NB4 (cell line): Measurements from ENCODE around the gene ZMAT5.

Source experiments
- DNase-seq: peaks from one replicate; pipeline ENCODE4 v3.0.0; 2010; ENCODE audit warnings: low read depth
- H3K4me3 ChIP-seq: one replicate; pipeline ENCODE4 v1.5.1; 2011; ENCODE audit warnings: mild to moderate bottlenecking, low read depth, low read length, moderate library complexity
- MYC ChIP-seq: IDR thresholded peaks from 2 replicates; pipeline ENCODE4 v1.6.1; 2011; ENCODE audit warnings: low read depth, low read length
- POLR2A ChIP-seq: IDR thresholded peaks from 2 replicates; pipeline ENCODE4 v1.6.1; 2011; ENCODE audit warnings: mild to moderate bottlenecking; ENCODE audit not compliant: insufficient read length; ENCODE audit errors: extremely low read depth
- TF ChIP-seq, protein P1 (sequence below): IDR thresholded peaks from one replicate; pipeline ENCODE4 v1.5.1; 2012; ENCODE audit warnings: low read depth, low read length
- TF ChIP-seq, protein P2 (sequence below): IDR thresholded peaks from 2 replicates; pipeline ENCODE4 v1.6.1; 2011; ENCODE audit warnings: low read depth, low read length

The ZMAT5 gene

GRCh38 chr22:29693161-29693560 is 73.6 kb downstream of the ZMAT5 start:
- TF ChIP-seq MYC, result no peak
- TF ChIP-seq, protein P1, sequence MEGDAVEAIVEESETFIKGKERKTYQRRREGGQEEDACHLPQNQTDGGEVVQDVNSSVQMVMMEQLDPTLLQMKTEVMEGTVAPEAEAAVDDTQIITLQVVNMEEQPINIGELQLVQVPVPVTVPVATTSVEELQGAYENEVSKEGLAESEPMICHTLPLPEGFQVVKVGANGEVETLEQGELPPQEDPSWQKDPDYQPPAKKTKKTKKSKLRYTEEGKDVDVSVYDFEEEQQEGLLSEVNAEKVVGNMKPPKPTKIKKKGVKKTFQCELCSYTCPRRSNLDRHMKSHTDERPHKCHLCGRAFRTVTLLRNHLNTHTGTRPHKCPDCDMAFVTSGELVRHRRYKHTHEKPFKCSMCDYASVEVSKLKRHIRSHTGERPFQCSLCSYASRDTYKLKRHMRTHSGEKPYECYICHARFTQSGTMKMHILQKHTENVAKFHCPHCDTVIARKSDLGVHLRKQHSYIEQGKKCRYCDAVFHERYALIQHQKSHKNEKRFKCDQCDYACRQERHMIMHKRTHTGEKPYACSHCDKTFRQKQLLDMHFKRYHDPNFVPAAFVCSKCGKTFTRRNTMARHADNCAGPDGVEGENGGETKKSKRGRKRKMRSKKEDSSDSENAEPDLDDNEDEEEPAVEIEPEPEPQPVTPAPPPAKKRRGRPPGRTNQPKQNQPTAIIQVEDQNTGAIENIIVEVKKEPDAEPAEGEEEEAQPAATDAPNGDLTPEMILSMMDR, result no peak
- TF ChIP-seq POLR2A, result no peak
- no peak overlapping the region for H3K4me3 ChIP-seq
- DNase-seq, result no peak

GRCh38 chr22:29692327-29692640 is 74.5 kb downstream of the ZMAT5 start:
- DNase-seq, result no peak
- no peak overlapping the region for H3K4me3 ChIP-seq
- TF ChIP-seq, protein P2, sequence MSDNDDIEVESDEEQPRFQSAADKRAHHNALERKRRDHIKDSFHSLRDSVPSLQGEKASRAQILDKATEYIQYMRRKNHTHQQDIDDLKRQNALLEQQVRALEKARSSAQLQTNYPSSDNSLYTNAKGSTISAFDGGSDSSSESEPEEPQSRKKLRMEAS, result no peak
- TF ChIP-seq MYC, result no peak
- TF ChIP-seq, protein P1, result no peak
- no peak for TF ChIP-seq POLR2A

GRCh38 chr22:29691636-29692326 is 75.0 kb downstream of the ZMAT5 start:
- TF ChIP-seq POLR2A, result no peak
- TF ChIP-seq, protein P1, result no peak
- TF ChIP-seq, protein P2, result no peak
- no peak for TF ChIP-seq MYC
- no peak overlapping the region for H3K4me3 ChIP-seq
- no peak for DNase-seq

- H3K4me3 ChIP-seq, result no peak overlapping the region
- TF ChIP-seq, protein P2, result no peak
- TF ChIP-seq MYC, result no peak
- TF ChIP-seq, protein P1, result no peak
- TF ChIP-seq POLR2A, result no peak
- DNase-seq, result no peak
Observed at GRCh38 chr22:29690476-29690875, 76.3 kb downstream of the ZMAT5 start.

GRCh38 chr22:29689880-29690213 is 77.0 kb downstream of the ZMAT5 start:
- TF ChIP-seq, protein P1, result peak; percentile 67
- TF ChIP-seq POLR2A, result no peak
- H3K4me3 ChIP-seq, result no peak overlapping the region
- peak; percentile 47 for DNase-seq

GRCh38 chr22:29689206-29689879 is 77.5 kb downstream of the ZMAT5 start:
- TF ChIP-seq MYC, result no peak
- no peak for TF ChIP-seq POLR2A
- TF ChIP-seq, protein P1, result no peak
- TF ChIP-seq, protein P2, result no peak
- DNase-seq, result no peak
- H3K4me3 ChIP-seq, result no peak overlapping the region
